HTERT RPE-1 (cell line): Measurements from ENCODE around the gene CDC42EP5.
"Not testable (repeated sequence)": the region's sequence is repeated elsewhere in the genome, so short reads cannot be mapped to it uniquely, and the experiment has no call there.

ENCODE experiments used
- in situ Hi-C: fragments of 300-500 bp; cut with MboI; formaldehyde crosslinking; loops from 4 replicates; pipeline ENCODE4 v1.14.3; 2020; ENCODE audit warnings: low sequenced_read_pairs

CDC42EP5 gene, protein sequence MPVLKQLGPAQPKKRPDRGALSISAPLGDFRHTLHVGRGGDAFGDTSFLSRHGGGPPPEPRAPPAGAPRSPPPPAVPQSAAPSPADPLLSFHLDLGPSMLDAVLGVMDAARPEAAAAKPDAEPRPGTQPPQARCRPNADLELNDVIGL

GRCh38 chr19:54473071-54473891 lies at the start of gene CDC42EP5:
TSS of gene CDC42EP5 (minus strand) at chr19:54473296. CDS start at chr19:54465547, 7,749 bp downstream.
- in situ Hi-C loops = no loop called here

DNA sequence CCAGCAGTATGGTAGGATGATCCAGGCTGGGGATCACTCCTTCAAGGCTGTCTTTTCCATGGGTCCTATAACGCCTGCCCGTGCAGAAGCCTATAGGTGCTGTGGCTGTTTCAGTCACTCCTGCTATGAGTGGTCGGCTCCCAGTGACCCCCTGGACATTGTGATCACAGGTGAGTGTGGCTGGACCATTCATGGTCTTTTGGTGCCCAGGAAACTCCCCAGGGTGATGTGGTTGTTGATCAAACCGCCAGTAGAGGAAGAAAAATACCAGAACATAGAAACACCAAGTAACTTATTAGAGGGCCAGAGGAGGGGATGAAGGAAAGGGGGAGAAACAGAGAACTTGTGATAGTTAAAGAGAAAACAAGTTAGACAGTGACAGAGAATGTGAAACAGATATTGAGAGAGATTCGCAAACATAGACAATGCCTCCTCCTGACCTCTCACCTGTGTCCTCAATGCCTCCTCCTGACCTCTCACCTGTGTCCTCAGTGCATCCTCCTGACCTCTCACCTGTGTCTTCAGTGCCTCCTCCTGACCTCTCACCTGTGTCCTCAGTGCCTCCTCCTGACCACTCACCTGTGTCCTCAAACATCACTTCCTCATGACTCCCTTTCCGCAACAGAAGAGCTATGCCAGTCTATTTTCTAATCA lies 48.9 kb upstream of the CDC42EP5 start:
- in situ Hi-C loops = no loop called here

DNA sequence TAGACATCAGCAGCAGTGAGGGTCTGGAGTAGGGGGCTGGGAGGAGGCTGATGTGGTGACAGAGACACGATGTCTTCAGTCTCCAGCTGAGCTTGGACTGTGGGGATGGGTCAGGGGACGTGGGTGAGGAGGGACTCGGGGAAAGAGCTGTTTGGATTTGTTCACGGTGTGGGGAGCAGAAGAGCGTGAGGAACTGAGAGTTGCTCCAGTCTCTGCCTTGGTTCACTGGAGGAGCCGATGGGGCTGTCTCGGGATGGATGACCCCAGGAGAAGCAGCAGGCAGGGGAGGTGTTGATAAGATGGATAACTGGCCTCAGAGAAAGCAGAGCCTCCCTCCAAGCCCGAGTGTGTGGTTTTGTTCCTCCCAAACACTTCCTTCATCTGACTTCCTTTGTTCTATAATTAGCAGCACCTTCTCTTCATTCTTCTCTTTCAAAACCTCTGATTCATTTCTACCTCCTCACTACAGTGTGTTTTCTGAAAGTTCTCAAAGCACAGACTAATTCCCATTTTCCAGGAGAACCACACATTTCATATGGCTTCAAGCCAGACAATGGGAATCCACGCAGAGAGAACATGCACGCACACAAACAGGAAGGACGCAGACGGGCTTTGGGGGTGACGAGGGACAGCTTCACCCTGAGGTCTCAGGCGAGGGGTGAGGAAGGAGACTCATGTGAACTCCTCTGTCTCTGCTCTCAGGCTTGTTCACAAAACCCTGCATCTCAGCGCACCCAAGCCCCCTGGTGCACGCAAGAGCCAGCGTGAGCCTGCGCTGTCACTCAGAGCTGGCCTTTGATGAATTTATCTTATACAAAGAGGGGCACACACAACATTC lies 48.1 kb upstream of the CDC42EP5 start:
- in situ Hi-C loops = no loop called here

GRCh38 chr19:54518844-54519243 lies 45.7 kb upstream of the CDC42EP5 start:
- in situ Hi-C loops = no loop called here

GRCh38 chr19:54517483-54517882 lies 44.4 kb upstream of the CDC42EP5 start:
- in situ Hi-C loops = no loop called here

DNA sequence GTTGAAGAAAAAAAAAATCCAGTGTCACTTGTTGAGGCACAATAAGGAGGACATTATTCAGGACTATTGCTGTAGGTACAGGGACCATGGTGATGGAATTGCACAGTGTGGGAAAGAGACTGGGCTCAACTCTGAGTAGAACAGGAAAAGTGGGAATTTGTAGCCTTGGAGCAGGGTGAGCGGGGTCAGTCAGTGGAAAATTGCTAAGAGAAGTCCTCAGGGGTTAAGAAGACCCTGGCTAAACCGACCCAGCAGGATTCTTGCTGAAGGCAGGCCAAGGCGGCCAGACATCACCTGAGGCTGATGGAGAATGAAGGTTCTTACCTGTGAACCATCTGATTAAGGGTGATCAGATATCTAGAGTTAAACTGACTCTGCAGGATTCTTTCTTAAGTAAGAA lies 42.1 kb upstream of the CDC42EP5 start:
- in situ Hi-C loops = no loop called here

DNA sequence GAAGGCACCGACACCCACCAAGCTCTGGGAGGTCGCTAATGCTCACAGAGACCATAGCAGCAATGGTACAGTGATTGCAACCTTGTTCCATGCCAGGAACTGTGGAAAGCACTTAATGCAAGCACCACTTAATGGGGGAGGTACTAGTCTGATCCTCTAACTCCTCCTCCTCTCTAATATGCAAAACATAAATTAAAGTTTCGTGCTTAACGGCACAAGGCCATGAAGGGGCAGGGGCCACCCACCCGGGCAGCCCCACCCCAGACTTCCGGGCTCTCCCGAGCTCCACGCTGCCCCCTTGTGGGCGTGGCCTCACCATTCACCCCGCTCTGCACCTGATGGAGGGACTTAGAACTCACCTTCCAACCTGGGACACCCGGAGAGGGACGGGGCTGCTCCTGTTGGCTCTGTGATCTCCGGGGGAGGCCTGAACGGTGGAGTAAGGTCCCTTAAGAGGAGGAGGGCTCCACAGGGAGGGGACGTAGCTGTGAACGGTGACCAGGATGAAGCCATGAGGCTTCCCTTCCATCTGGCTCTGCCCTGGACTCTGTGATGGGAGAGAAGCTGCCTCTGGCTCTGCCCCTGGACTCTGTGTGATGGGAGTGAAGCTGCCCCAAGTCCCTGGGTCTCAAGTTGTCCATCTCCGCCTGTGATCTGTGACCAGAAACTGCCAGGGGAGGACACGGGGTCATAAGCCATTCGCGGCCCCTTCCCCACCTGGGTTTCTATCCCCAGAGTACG lies 36.3 kb upstream of the CDC42EP5 start:
- in situ Hi-C loops = not testable (repeated sequence)

DNA sequence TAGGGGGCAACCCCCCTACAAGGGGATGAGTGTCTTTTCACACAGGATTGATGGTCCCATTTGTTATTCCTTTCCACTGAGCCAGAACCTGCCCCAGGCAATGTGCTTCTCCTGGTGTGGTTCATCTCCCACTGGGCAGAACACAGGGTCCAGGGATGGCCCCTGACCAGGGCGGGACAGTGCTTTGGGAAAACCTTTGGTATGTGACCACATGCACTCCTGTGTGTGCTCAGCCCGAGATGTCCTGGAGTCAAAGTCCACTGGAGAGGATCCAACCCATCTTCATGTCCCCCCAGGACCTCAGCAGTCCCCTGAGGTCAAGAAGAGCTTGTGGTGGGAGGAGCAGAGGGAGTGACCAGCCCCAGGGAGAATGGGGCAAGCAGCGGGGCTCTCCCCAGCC lies 35.4 kb upstream of the CDC42EP5 start:
- in situ Hi-C loops = not testable (repeated sequence)

DNA sequence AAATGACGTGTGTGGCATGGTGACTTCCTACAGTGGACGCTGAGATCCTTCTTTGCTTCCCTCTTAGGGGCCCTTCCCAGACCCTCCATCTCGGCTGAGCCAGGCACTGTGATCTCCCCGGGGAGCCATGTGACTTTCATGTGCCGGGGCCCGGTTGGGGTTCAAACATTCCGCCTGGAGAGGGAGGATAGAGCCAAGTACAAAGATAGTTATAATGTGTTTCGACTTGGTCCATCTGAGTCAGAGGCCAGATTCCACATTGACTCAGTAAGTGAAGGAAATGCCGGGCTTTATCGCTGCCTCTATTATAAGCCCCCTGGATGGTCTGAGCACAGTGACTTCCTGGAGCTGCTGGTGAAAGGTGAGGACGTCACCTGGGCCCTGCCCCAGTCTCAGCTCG lies 34.7 kb upstream of the CDC42EP5 start:
- in situ Hi-C loops = no loop called here

- in situ Hi-C loops = not testable (repeated sequence)
These were observed 34.1 kb upstream of the CDC42EP5 start for GRCh38 chr19:54507038-54507717.

GRCh38 chr19:54506079-54506478 lies 33.0 kb upstream of the CDC42EP5 start:
- in situ Hi-C loops = no loop called here

DNA sequence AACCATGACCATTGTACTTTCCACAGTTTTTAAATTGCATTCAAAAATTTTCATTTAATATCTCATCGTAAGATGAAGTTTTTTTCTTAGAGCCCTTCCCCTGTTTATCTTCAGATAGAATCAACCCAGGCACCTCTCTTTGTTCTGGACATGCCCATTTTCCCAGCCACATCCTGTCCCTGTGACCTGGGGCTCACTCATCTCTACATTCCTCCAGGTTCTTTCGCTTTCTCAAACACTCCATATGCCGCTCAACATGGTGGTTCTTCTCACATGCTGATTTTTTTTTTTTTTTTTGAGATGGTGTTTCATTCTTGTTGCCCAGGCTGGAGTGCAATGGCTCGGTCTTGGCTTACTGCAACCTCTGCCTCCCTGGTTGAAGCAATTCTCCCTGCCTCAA lies 32.4 kb upstream of the CDC42EP5 start:
- in situ Hi-C loops = not testable (repeated sequence)

DNA sequence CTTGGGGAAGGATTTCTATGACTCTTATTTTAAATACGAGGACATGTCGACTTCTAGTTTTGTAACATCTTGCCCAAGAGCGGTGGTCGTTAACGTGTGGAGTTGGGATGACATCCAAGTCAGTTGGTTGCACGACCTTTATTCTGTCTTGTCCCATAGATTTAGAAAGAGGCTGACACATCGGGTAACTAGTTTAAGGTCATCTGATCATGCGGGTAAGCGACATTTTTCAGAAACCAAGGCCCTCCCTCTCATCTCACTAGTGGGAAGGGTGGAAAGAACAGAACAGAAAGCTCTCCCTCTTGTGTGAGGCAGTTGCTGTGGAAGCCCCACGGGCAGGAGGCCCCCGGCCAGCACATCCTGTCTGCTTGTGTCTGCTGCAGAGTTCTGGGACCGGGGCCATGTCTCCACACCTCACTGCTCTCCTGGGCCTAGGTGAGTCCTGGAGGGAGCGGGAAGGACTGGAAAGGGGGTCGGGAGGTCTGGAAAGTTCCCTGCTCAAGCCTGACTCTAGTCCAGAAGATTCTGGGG lies 29.5 kb upstream of the CDC42EP5 start, which contains the start of gene LAIR2:
Gene LAIR2, plus strand, starts transcription at position 314 of the 531 bp plus-strand sequence. Its CDS starts 88 bp downstream, at position 402.
- in situ Hi-C loops = no loop called here

- in situ Hi-C loops = not testable (repeated sequence)
These were observed 25.3 kb upstream of the CDC42EP5 start for GRCh38 chr19:54498451-54498772.

DNA sequence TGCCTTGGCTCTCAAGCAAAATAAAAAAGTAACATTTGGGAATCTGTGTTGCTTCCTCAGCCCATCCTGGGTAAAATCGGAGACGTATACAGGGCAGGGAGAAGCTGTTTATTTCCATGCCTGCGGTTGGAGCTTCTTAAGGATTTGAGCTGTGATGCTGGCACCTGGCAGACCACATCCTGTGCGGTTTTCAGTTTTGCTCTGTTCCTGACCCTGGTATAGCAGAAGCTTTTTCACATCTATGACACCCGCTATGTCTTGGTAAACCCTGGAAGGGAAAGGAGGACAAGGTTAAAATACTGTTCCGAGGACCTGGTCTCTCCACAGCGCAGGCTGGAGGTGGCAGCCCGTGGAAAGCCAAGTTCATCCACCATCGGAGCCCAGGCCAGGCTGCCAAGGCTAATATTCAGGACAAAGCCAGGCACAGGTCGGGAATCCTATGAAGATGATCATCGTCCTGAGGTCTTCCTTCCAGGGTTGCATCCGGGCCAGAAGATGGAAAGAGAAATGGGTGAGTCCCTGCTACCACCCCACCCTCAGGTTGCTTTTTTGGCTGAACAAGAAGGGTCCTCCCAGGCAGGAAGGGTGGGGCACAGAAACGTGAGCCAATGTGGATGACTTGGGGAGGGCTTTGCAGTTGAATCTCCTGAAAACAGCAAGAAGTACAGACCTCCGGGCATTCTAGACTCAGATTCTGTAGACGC lies 24.8 kb upstream of the CDC42EP5 start:
- in situ Hi-C loops = not testable (repeated sequence)

- in situ Hi-C loops = not testable (repeated sequence)
These were observed 22.2 kb upstream of the CDC42EP5 start for GRCh38 chr19:54495284-54495683.

- in situ Hi-C loops = no loop called here
These were observed 21.0 kb upstream of the CDC42EP5 start for GRCh38 chr19:54493967-54494585.

DNA sequence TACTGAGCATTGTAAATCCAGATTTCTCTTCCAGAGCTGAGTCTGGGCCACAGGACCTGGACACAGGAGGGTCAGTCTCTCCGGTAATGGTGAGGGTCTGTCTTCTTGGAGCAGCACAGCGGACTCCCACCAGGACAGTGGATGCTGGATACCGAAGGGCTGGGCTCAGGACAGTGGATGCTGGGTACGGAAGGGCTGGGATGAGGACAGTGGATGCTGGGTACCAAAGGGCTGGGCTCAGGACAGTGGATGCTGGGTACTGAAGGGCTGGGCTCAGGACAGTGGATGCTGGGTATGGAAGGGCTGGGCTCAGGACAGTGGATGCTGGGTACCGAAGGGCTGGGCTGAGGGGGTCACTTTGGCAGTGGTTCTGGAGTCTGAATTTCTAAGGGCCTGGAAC lies 20.0 kb upstream of the CDC42EP5 start:
- in situ Hi-C loops = not testable (repeated sequence)

DNA sequence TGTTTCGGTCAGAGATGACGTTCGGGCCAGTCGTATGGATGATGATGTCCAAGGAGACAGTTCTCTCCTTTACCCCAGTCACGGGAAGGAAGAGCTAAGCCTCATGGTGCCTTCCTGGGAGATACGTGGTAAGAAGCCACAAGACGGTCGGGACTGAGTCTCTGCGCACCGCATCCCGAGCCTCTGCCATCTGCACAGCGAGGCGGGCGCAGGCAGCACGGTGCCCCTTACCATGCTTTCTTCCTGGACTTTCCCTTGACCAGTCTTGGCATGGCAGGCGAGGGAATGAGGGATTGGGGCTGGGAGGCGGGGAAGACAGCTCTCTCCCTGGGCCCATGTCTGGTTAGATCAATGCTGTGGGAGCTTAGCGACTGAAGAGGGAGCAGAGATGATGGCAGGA lies 19.5 kb upstream of the CDC42EP5 start:
- in situ Hi-C loops = no loop called here
